ENCODE data around the gene EPHB1. TPM values are rescaled to one million over a fixed set of nuclear protein-coding genes. Genes with fewer than 3 reads are reported as not detected.

The EPHB1 gene
- polyA plus RNA-seq, 3 donors from 2014 or later = 0.45 to 1.7 (median 0.48) TPM

DNA sequence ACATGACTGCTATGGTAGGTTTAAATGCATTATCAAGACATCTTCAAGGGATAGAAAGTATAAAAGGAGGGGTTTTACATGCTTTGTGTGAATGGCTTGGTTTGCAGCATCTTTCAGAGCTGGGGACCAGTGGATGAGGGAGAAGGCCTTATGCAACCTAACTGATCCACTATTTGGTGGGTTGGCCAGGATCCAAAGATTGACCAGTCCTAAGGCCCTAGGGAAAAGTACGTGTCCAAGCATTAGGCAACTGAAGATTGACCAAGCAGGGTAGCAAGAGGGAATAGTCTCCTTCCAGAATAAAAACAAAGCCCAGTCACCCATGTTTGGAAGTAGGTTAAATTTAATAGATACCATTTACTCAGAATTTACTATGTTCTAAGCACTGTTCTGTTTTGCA, 509.3 kb downstream of the EPHB1 start:
- H3K27ac Mint-ChIP-seq = no peak overlapping the region
- H3K27me3 Mint-ChIP-seq (ENCODE audit: low read depth in 3 of 3) = peaks cover 0 to 4% (median 0%) of the 10 kb centered on the region in 3 donors

More for the DNA sequence above, 509.3 kb downstream of the EPHB1 start:
- Mint-ChIP-seq H3K4me1 (no peaks in the 10 kb centered on the region), H3K36me3 (no peaks in the 10 kb centered on the region), H3K9me3 (peaks cover 0 to 14% (median 6%) of the 10 kb centered on the region in 6 donors), H3K4me3 (no peak overlapping the region)
- DNase-seq = no peak

Other genes starting within 250 kb of the EPHB1 start
- gene KY, start 144.2 kb upstream of the EPHB1 start, polyA plus RNA-seq = not detected

All from immature natural killer cell (primary cell).